Urinary bladder (tissue), 4 donors: ENCODE measurements around the gene NKX6-2. TPM values are rescaled to one million over a fixed set of nuclear protein-coding genes. Genes with fewer than 3 reads are reported as not detected.

Experiments
- DNase-seq: peaks from one replicate; pipeline ENCODE4 v3.0.0-alpha.2; 2015; ENCODE audit errors: extremely low spot score
- H3K27ac ChIP-seq: one replicate; pipeline ENCODE4 v1.5.1; 2013; ENCODE audit warnings: low read depth, mild to moderate bottlenecking, moderate library complexity
- H3K36me3 ChIP-seq: one replicate; pipeline ENCODE4 v1.6.1; 2013; ENCODE audit warnings: mild to moderate bottlenecking, moderate library complexity; ENCODE audit not compliant: insufficient read depth
- H3K4me1 ChIP-seq: one replicate; pipeline ENCODE4 v1.6.1; 2013; ENCODE audit warnings: mild to moderate bottlenecking, moderate library complexity; ENCODE audit not compliant: insufficient read depth
- H3K4me3 ChIP-seq: one replicate; pipeline ENCODE4 v1.5.1; 2013; ENCODE audit warnings: low read depth, low read length
- WGBS: extraction: QIAGEN DNeasy Blood & Tissue Kit; methylation state at CpG from one replicate; pipeline ENCODE4 v1.1.7; 2013; 5-methylcytosine and 5-hydroxymethylcytosine counted together
- polyA plus RNA-seq: library from polyadenylated mRNA; stranded (reverse); fragments of 200-250 nt; gene quantifications from one replicate; pipeline ENCODE4 v1.2.3, GENCODE V29; 2013
- total RNA-seq: library from RNA; depleted of rRNA; stranded (reverse); fragments of >200 nt; gene quantifications from one replicate; pipeline ENCODE4 v1.2.3, GENCODE V29; 2014
- donor health status: healthy with polysubstance abuse.
- donor health status: healthy.

NKX6-2 gene
- total and polyA plus RNA-seq, 2 donors = 0.23 TPM; not detected in 1

GRCh38 chr10:132820056-132820455, 34.1 kb upstream of the NKX6-2 start:
- 93% methylated on average over 13 of the region's 13 CpGs for WGBS
- Histone ChIP-seq H3K4me1 (no peaks in the 10 kb centered on the region), H3K36me3 (no peaks in the 10 kb centered on the region), H3K4me3 (no peak overlapping the region), H3K27ac (no peak overlapping the region)
- DNase-seq = no peak

DNA sequence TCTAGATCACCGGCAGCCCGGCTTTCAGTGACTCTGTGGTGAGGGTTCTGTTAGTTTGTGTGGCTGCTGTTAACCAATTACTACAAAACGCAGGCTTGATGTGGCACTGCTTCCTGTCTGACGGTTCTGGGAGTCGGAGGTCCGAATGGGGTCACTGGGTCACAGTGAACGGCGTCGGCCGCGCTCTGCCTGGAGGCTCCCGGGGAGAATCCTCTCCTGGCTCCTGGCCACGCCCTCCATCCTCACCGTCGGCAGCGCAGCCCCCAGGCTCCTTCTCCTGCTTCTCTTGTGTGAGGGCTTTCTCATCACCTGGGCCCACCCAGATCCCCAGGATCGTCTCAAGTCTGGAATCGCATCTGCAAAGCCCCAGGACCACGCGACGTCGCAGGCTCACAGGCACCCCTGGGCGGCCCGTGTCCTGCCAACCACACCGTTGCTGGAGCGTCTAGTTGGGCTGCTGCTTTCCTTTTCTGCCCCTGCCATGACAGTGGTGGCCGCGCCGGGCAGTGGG, 31.8 kb upstream of the NKX6-2 start:
- DNase-seq = no peak
- WGBS = 80% methylated on average over 29 of the region's 29 CpGs

GRCh38 chr10:132816718-132817117, 30.8 kb upstream of the NKX6-2 start:
- DNase-seq = no peak
- H3K4me3 ChIP-seq = no peak overlapping the region
- 77% methylated on average over 12 of the region's 12 CpGs for WGBS
- no peak overlapping the region for H3K27ac ChIP-seq
- H3K36me3 ChIP-seq = no peaks in the 10 kb centered on the region
- H3K4me1 ChIP-seq = no peaks in the 10 kb centered on the region

More for the DNA sequence above, 31.8 kb upstream of the NKX6-2 start:
- Histone ChIP-seq H3K27ac (no peak overlapping the region), H3K4me1 (no peaks in the 10 kb centered on the region), H3K36me3 (no peaks in the 10 kb centered on the region), H3K4me3 (no peak overlapping the region)

DNA sequence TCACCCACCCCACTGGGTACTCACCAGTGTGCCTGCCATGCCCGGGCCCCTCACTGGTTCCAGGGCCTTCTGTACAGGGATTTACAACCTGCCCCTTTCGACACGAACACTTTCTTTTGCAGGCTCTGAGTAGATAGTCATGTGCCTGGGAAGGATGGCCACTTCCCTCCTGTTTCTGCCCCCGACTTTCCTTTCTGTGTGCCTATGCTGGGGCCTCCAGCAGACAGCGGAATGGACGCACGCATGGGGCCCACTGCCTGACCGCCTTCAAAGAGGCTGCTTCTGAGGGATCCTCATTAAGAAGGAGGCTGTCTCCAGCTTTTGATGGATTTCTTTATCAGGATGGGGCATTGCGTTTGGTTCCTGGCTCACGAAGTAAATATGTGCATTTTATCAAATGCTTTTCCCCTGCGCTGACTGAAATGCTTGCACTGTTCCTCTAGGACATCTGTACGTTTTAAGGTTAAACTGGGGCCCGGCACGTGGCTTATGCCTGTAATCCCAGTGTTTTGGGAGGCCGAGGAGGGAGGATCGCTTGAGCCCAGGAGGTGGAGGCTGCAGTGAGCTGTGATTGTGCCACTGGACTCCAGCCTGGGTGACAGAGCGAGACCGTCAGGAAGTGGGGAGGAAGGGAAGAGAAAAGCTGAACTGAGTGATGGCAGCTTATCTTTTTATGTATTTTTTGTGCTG, 29.4 kb upstream of the NKX6-2 start:
- Histone ChIP-seq H3K27ac (no peak overlapping the region), H3K4me1 (no peaks in the 10 kb centered on the region), H3K4me3 (no peak overlapping the region), H3K36me3 (no peaks in the 10 kb centered on the region)
- no peak for DNase-seq
- WGBS = 73% methylated on average over 18 of the region's 18 CpGs

DNA sequence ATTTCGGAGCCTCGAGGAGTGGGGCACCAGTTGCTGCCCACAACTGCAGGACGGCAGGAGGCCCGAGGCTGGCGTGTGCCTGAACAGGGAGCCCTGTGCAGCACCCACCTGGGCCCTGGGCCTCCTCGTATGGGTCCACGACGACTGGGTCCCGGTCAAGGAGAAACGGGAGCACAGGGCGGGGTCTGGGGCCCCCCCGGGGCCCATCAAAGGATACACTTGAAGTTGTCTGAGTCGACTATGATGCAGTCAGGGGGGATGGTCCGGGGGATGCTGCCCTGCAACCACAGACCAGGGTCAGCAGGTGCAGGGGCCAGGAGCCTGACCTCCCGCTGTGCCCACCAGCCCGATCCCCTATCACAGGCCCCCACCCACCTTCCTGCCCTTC, 28.5 kb upstream of the NKX6-2 start:
- H3K27ac ChIP-seq = no peak overlapping the region
- no peak overlapping the region for H3K4me3 ChIP-seq
- no peaks in the 10 kb centered on the region for H3K36me3 ChIP-seq
- WGBS = 74% methylated on average over 16 of the region's 16 CpGs
- no peak for DNase-seq
- no peaks in the 10 kb centered on the region for H3K4me1 ChIP-seq

DNA sequence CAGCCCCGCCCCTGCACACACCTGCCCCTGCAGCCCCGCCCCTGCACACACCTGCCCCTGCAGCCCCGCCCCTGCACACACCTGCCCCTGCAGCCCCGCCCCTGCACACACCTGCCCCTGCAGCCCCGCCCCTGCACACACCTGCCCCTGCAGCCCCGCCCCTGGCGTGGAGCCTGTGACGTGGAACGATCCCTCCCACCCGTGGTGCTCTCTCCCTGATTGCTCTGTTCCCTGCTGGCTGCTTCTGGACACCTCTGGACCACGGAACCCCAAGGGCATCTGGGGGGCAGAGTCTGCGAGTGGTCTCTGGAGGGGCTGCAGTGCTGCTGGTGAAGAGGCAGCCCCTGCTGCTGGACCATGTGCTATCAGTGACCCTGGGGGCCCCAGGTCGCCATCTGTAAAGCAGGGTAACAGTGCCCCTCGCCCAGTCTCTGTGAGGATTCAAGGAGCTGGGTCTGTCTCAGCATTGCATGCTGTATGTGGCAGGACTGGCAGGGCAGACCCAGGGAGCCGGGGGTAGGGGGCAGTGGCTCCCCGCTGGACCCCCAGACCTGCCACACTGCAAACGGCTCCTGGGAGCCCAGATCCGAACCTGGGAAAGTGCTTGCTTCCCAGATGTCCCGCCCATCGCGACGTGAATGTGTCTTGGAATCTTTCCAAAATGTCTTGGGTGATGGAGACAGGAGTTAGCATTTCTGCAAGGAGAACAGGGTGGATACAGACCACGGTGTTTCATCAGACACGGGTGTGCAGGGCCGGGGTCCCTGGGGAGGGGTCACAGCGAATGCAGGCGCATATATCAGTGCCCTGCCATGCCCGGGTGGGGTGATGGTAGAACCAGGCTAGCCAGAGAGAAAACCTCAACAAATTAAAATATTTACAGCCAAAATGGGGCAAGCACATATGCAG, 27.9 kb upstream of the NKX6-2 start:
- Histone ChIP-seq H3K4me1 (no peaks in the 10 kb centered on the region), H3K36me3 (no peaks in the 10 kb centered on the region), H3K27ac (no peak overlapping the region), H3K4me3 (no peak overlapping the region)
- WGBS = 63% methylated on average over 25 of the region's 28 CpGs
- DNase-seq = no peak

DNA sequence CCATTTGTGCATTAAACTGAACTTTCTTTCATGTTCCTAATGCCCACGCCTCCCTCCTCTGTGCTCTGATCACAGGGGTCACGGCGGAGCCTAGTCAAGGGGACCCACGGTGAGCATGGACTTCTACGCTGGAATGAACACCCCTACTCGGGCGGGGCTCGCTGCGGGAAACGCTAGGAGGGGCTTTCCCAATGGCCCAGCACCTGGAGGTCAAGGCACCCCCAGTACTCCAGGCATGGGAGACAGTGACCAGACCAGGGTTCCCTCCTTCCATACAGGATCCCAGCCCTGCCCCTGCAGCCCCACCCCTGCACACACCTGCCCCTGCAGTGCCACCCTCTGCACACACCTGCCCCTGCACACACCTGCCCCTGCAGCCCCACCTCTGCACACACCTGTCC, 27.1 kb upstream of the NKX6-2 start:
- Histone ChIP-seq H3K27ac (no peak overlapping the region), H3K4me1 (no peaks in the 10 kb centered on the region), H3K36me3 (no peaks in the 10 kb centered on the region), H3K4me3 (no peak overlapping the region)
- 83% methylated on average over 10 of the region's 10 CpGs for WGBS
- no peak for DNase-seq

DNA sequence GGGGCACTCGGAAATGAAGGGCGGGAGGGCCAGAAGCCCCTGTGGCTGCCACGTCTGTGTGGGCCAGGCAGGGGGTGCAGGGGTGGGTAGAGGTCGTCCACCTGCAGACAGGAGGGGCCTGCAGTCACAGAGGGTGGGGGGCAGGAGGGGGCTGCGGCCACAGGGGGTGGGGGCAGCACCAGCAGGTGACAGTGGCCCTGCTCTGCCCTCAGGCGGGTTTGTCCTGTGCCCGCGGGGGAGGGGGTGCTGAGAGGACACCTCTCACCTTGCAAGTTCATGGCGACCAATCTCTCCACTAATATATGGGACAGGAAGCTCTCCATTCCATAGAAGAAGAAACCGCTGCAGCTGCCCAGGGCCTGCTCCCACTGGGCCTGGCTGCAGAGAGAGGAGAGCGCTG, 26.6 kb upstream of the NKX6-2 start:
- Histone ChIP-seq H3K27ac (no peak overlapping the region), H3K4me3 (no peak overlapping the region), H3K4me1 (no peaks in the 10 kb centered on the region), H3K36me3 (no peaks in the 10 kb centered on the region)
- no peak for DNase-seq
- 71% methylated on average over 11 of the region's 11 CpGs for WGBS

- DNase-seq = no peak
- H3K4me3 ChIP-seq = no peak overlapping the region
- no peak overlapping the region for H3K27ac ChIP-seq
- H3K36me3 ChIP-seq = no peaks in the 10 kb centered on the region
- no peaks in the 10 kb centered on the region for H3K4me1 ChIP-seq
- 86% methylated on average over 26 of the region's 26 CpGs for WGBS
Observed at GRCh38 chr10:132811891-132812481, 26.0 kb upstream of the NKX6-2 start.

DNA sequence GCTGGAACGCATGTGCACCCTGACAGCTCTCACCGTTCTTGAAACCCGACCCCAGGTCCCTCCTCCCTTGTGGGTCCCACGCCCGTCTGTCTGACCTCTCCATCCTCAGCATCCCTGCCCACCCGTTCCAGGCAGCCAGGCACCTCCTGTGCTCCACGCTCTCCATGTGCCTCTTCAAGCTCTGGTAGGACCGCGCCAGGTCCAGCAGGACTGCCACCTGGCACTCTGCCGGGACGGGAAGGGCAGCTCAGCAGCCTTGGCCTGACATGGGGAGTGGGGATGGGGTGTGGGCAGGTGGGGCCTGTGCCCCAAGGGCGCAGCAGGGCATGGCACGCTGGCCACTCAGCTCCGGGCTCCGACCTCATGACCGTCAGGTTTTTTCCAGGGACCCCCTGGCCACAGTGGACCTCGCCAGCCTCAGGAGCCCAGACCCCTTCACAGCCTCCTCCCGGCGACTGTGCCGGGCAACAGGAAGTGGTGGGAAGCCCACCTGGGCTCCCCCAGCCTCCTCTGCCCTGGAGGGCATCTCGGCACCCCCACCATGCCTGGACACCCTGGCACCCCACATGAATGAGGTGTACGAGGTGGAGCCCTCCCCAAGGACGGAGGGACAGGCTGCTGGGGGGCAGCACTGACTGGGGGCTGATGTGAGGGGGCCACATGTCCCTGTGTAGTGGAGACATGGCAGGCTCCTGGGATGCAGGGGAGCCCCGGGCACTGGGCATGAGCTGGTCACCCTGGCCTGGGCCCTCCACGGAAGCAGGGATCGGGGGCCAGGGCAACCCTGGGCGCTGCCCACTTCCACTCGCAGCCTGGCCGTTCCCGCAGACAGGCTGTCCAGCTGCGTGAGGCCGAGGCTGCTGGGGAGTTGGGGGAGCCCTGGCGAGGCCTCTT, 25.1 kb upstream of the NKX6-2 start:
- DNase-seq = no peak

DNA sequence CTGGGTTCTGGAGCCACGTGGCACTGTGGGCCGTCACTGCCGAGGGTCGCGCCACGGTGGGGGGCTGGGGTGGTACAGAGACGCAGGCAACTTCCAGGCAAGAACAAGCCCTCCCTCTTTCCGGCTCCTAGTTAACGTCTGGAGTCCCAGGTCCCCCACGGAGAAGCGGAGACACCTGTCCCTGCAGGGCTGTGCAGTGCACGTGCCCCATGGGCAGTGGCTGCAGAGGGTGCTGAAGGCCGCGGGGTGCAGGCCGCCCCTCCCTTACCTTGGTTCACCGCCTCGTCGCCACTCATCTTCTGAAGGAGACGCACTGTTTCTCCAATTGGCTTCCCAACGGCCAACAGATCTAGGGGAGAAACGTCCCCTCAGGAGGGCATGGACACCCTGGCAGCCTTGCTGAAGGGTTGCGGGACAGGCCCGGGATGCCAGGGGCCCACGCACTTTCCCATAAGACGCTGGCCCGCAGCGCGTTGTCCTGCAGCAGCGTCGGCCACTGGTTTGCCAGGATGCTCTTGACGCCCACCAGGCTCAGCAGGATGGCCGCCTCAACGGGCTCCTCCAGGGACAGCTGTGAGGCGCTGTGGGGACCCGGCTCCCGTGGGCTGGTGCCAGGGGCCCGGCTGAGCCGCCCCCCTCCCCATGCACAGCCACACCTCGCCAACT, 24.3 kb upstream of the NKX6-2 start:
- 79% methylated on average over 39 of the region's 39 CpGs for WGBS
- no peak for DNase-seq
- H3K27ac ChIP-seq = no peak overlapping the region
- H3K4me3 ChIP-seq = no peak overlapping the region
- no peaks in the 10 kb centered on the region for H3K4me1 ChIP-seq
- no peaks in the 10 kb centered on the region for H3K36me3 ChIP-seq

More for the DNA sequence above, 25.1 kb upstream of the NKX6-2 start:
- Histone ChIP-seq H3K27ac (no peak overlapping the region), H3K36me3 (no peaks in the 10 kb centered on the region), H3K4me3 (no peak overlapping the region), H3K4me1 (no peaks in the 10 kb centered on the region)
- 69% methylated on average over 33 of the region's 33 CpGs for WGBS

DNA sequence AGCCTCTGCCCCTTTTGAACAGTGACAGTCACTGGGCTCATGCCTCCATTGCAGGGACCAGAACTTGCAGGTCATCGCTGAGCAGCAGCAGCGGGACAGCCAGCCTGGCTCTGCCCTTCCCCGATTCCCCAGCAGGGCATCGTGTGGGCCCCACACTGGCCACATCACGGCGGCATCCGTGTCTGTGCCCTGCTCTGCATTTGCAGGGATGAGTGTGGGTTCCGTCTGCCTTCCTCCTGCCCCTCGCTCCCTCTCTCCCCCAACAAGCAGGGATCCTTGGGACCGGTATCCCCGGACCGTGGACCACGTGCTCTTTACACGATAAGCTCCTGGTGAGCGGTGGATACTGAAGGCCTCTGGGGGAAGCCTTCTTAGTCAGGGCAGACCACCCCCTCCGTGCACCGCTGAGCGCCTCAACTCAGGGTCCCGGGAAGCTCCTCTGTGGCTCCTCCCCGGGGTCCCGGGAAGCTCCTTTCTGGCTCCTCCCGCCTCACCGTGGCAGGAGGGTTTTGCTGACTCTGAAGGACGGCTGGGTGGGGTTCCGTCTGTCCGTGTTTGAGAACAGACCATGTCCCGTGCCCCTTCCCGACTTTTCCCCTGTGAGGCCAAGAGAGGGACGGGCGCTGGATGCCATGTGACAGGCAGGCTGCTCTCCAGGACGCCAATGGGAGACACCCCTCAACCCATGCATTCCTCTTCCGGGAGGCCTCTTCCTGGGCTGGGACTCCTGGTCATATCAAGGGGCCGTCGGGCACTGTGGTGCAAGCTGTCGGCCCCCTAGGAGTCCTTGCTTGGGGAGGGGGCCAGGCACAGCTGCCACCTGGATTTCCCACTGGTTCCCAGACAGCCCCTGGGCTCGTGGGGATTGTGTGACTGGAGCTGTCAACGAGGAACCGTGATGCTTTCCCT, 23.5 kb upstream of the NKX6-2 start:
- WGBS = 83% methylated on average over 38 of the region's 38 CpGs
- no peak overlapping the region for H3K27ac ChIP-seq
- H3K36me3 ChIP-seq = no peaks in the 10 kb centered on the region
- no peak for DNase-seq
- H3K4me1 ChIP-seq = no peaks in the 10 kb centered on the region
- H3K4me3 ChIP-seq = no peak overlapping the region
